Bronchial epithelial cell (primary cell): ENCODE measurements around the gene TIMMDC1. TPM values are rescaled to one million over a fixed set of nuclear protein-coding genes. Genes with fewer than 3 reads are reported as not detected.
"Not testable (repeated sequence)": the region's sequence is repeated elsewhere in the genome, so short reads cannot be mapped to it uniquely, and the experiment has no call there.

Source experiments
- DNase-seq: peaks from one replicate; pipeline ENCODE4 v3.0.0-alpha.2; 2010; ENCODE audit warnings: low read depth
- FAIRE-seq: peaks from 2 replicates; lab custom pipeline; 2011; peaks lifted over from hg19 to GRCh38; lab: Jason Lieb, UNC
- H3K27me3 ChIP-seq: 2 replicates; pipeline ENCODE4 v1.5.1; 2011; ENCODE audit warnings: low read length; ENCODE audit not compliant: control insufficient read depth, insufficient read depth
- H3K36me3 ChIP-seq: 2 replicates; pipeline ENCODE4 v1.5.1; 2011; ENCODE audit warnings: low read length; ENCODE audit not compliant: control insufficient read depth, insufficient read depth
- H3K4me3 ChIP-seq: 2 replicates; pipeline ENCODE4 v1.5.1; 2011; ENCODE audit warnings: mild to moderate bottlenecking, low read depth, low read length, control low read depth
- total RNA-seq: library from RNA; depleted of rRNA; stranded (reverse); fragments of >200 nt; gene quantifications from 2 replicates; pipeline ENCODE4 v1.2.1, GENCODE V29; 2014
- TF ChIP-seq, protein P1 (sequence below): IDR thresholded peaks from 2 replicates; pipeline ENCODE4 v1.5.1; 2011; ENCODE audit warnings: mild to moderate bottlenecking, moderate library complexity, low read length, control low read depth, inconsistent platforms; ENCODE audit not compliant: insufficient read depth, severe bottlenecking

TIMMDC1 gene
- total RNA-seq, 1 donor from 2014 or later: 52.7 TPM

DNA sequence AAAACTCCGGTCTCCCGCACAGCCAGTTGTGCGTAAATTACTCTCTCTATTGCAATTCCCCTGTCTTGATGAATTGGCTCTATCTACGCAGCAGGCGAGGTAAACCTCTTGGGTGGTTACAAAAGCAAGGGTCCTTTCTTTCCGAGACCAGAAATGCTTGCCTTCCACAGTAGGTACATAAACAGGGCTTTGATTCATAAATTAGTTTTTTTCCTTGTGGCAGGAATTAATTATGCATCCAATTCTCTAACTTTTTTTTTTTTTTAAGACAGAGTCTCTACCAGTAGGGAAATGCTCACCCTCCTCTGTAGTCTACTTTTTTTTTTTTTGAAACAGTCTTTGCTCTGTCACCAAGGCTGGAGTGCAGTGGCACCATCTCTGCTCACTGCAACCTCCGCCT is 44.8 kb downstream of the TIMMDC1 start:
- Histone ChIP-seq H3K27me3 (no peaks in the 10 kb centered on the region), H3K4me3 (no peak overlapping the region), H3K36me3 (no peaks in the 10 kb centered on the region)
- DNase-seq (no peak), FAIRE-seq (no peak)
- TF ChIP-seq, protein P1, sequence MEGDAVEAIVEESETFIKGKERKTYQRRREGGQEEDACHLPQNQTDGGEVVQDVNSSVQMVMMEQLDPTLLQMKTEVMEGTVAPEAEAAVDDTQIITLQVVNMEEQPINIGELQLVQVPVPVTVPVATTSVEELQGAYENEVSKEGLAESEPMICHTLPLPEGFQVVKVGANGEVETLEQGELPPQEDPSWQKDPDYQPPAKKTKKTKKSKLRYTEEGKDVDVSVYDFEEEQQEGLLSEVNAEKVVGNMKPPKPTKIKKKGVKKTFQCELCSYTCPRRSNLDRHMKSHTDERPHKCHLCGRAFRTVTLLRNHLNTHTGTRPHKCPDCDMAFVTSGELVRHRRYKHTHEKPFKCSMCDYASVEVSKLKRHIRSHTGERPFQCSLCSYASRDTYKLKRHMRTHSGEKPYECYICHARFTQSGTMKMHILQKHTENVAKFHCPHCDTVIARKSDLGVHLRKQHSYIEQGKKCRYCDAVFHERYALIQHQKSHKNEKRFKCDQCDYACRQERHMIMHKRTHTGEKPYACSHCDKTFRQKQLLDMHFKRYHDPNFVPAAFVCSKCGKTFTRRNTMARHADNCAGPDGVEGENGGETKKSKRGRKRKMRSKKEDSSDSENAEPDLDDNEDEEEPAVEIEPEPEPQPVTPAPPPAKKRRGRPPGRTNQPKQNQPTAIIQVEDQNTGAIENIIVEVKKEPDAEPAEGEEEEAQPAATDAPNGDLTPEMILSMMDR: no peak

DNA sequence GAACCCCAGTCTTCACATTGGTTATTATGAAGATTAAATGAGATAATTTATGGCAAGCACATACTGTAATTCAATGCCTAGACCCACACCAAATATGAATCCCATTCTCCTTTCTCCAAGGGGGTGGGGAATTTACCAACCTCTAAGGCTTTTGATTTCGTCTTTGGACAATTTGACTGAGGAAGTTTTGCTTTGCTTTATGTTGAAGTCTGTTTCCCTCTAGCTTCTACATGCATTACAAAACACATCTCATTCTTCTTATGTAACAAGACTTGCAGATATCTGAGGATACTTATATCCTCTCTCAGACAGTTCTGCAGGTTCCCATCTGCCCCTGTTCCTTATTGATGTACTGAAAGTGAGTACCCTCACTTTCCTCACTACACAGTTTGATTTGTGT is 48.9 kb downstream of the TIMMDC1 start:
- H3K36me3 ChIP-seq: no peaks in the 10 kb centered on the region
- no peaks in the 10 kb centered on the region for H3K27me3 ChIP-seq
- no peak overlapping the region for H3K4me3 ChIP-seq
- DNase-seq (no peak), FAIRE-seq (no peak)
- TF ChIP-seq, protein P1: no peak

DNA sequence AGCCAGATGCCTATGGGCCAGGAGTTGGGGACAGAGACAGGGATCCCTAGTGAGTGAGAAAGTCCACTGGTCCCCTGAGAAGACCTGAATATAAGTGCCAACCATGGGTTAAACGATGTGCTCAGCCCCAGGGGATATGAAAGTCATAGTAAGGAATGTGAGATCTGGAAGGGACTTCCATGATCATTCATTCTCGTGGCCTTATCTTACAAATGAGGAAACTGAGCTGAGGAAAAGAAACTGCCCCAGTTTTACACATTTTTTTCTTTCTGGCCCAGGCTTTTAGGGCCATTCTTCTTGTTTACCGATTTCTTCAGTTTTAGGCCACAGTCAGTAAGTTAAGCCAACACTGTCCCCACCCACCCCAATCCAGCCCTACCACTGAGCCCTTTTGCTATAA is 50.0 kb downstream of the TIMMDC1 start:
- TF ChIP-seq, protein P1: no peak
- FAIRE-seq (no peak), DNase-seq (no peak)
- H3K4me3 ChIP-seq: no peak overlapping the region
- H3K36me3 ChIP-seq: no peaks in the 10 kb centered on the region
- H3K27me3 ChIP-seq: no peaks in the 10 kb centered on the region

DNA sequence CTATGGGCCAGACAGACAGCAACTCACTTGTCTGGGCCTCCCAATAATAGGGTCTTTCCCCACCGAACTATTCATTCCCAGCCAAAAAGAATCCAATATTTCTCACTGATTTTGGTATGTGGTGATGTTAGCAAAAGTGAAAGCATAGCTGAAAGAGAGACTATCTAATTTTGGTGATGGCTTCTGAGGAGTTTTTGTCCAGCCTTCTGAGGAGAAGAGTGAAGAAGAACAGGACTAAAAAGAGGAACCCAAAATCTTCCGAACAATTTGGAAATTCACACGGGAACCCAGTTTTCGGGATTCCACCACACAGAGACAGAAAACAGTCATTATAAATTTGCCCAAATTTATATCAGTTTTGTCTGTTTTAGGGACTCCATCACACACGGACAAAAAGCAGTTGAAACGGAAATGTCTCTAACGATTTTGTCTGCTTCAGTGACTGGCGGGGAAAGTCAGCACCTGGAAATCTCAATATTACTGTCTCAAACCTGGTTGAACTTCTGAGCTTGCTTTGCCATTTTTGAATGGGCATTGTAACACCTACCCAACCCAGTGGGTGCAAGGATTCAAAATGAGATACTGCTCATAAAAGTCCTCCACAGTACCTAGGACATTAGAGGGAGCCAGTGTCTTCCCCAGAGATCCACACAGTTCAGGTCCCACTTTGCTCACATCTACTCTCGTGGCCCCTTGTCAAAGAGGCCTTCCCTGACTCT is 52.0 kb downstream of the TIMMDC1 start:
- DNase-seq (no peak), FAIRE-seq (no peak)
- Histone ChIP-seq H3K4me3 (no peak overlapping the region), H3K27me3 (no peaks in the 10 kb centered on the region), H3K36me3 (no peaks in the 10 kb centered on the region)
- TF ChIP-seq, protein P1: no peak

DNA sequence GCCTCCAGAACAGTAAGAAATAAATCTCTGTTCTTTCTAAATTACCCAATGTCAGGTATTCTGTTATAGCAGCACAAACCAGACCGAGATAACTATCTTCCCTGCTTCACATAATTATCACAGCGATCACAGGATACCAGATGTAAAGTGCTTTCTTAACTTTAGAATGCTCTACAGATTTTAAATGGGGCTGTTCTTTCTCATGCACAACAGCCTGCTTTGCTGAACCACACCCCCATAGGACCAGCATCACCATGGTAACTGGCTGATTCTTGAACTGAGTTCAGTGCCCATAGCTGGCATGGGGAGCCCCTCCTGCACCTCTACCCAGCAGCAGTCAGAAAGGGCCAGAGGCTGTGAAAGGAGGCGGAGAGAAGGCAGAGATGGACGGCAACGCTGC is 53.3 kb downstream of the TIMMDC1 start:
- TF ChIP-seq, protein P1: no peak
- Histone ChIP-seq H3K36me3 (no peaks in the 10 kb centered on the region), H3K27me3 (peaks cover 3% of the 10 kb centered on the region), H3K4me3 (no peak overlapping the region)
- FAIRE-seq (no peak), DNase-seq (no peak)

DNA sequence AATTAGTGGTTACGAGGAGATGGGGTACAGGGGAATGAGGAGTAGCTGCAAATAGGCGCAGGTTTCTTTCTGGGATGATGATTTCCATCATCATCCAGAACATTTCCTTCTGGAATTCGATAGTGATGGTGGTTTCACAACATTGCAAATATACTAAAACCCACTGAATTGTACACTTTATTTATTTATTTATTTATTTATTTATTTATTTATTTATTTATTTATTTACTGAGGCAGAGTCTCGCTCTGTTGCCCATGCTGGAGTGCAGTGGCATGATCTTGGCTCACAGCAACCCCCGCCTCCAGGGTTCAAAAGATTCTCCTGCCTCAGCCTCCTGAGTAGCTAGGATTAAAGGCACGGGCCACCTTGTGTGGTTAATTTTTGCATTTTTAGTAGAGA is 54.6 kb downstream of the TIMMDC1 start:
- H3K4me3 ChIP-seq, FAIRE-seq, H3K36me3 ChIP-seq, H3K27me3 ChIP-seq, DNase-seq: not testable (repeated sequence)
